OCI-LY7 (cell line): ENCODE results near the gene XRN2. TPM values are rescaled to one million over a fixed set of nuclear protein-coding genes. Genes with fewer than 3 reads are reported as not detected.

Source experiments
- BruUV-seq: library from RNA; stranded (reverse); fragments of 400-500 nt; replicated peaks from 2 replicates; lab custom pipeline; 2021; lab: Mats Ljungman, UMichigan
- CTCF ChIA-PET: fragments of 300-600 bp; sonication (Branson Sonifier 250); formaldehyde crosslinking; loops from one replicate; lab custom pipeline; 2022; ENCODE audit warnings: antibody characterized with exemption; ENCODE audit not compliant: unreplicated experiment; lab: Charles Lee
- POLR2A ChIA-PET: fragments of 300-600 bp; sonication (Branson Sonifier 250); formaldehyde crosslinking; loops from one replicate; lab custom pipeline; 2022; ENCODE audit warnings: antibody characterized with exemption; lab: Charles Lee
- DNase-seq: peaks from one replicate; pipeline ENCODE4 v3.0.0-alpha.2; 2015; ENCODE audit warnings: low spot score
- H2AFZ ChIP-seq: fragments of 200-600 bp; sonication (generic), shearing (Covaris generic); 2 replicates; pipeline ENCODE4 v1.6.1; 2014; ENCODE audit warnings: mild to moderate bottlenecking, antibody characterized with exemption, low read length, moderate library complexity
- H3K27ac ChIP-seq: fragments of 200-600 bp; sonication (generic); 2 replicates; pipeline ENCODE4 v1.5.1; 2014; ENCODE audit warnings: mixed run types, low read depth, mild to moderate bottlenecking, moderate library complexity, low read length, inconsistent platforms; ENCODE audit not compliant: poor library complexity, severe bottlenecking
- H3K36me3 ChIP-seq: fragments of 200-600 bp; sonication (generic); 2 replicates; pipeline ENCODE4 v1.6.1; 2014; ENCODE audit warnings: mild to moderate bottlenecking, antibody characterized with exemption, low read length, moderate library complexity, mixed read lengths; ENCODE audit not compliant: insufficient read depth
- H3K4me1 ChIP-seq: fragments of 200-600 bp; sonication (generic); 2 replicates; pipeline ENCODE4 v1.5.1; 2014; ENCODE audit warnings: mild to moderate bottlenecking, low read length; ENCODE audit not compliant: insufficient read depth, poor library complexity, severe bottlenecking
- H3K4me2 ChIP-seq: fragments of 200-600 bp; sonication (generic); 2 replicates; pipeline ENCODE4 v1.6.1; 2014; ENCODE audit warnings: mild to moderate bottlenecking, low read length
- H3K4me3 ChIP-seq: fragments of 200-600 bp; sonication (generic); 2 replicates; pipeline ENCODE4 v1.5.1; 2014; ENCODE audit warnings: mild to moderate bottlenecking, low read depth, low read length; ENCODE audit not compliant: poor library complexity, severe bottlenecking
- H3K79me2 ChIP-seq: fragments of 200-600 bp; sonication (generic); 2 replicates; pipeline ENCODE4 v1.6.1; 2016; ENCODE audit warnings: low read depth, mild to moderate bottlenecking, low read length, moderate library complexity, mixed read lengths; ENCODE audit not compliant: insufficient read depth
- H3K9me2 ChIP-seq: fragments of 200-600 bp; sonication (generic); 2 replicates; pipeline ENCODE4 v1.6.1; 2016; ENCODE audit warnings: mild to moderate bottlenecking, low read length, mixed read lengths; ENCODE audit not compliant: insufficient read depth
- H3K9me3 ChIP-seq: fragments of 200-600 bp; sonication (generic); 2 replicates; pipeline ENCODE4 v1.6.1; 2014; ENCODE audit warnings: mild to moderate bottlenecking, mixed run types, low read length, mixed read lengths
- H4K20me1 ChIP-seq: fragments of 200-600 bp; sonication (generic); 2 replicates; pipeline ENCODE4 v1.6.1; 2014; ENCODE audit warnings: mild to moderate bottlenecking, antibody characterized with exemption, low read length, moderate library complexity, mixed read lengths; ENCODE audit not compliant: insufficient read depth
- EZH2phosphoT487 ChIP-seq: fragments of 200-600 bp; sonication (generic); IDR thresholded peaks from 2 replicates; pipeline ENCODE4 v1.6.1; 2018; ENCODE audit warnings: low read depth, borderline replicate concordance, mild to moderate bottlenecking, mixed run types, antibody characterized with exemption, low read length, moderate library complexity, mixed read lengths
- intact Hi-C: fragments of 100-400 bp; cut with micrococcal nuclease; formaldehyde crosslinking; loops from one replicate; pipeline ENCODE4 v1.10.0; 2022; ENCODE audit not compliant: unreplicated experiment
- total RNA-seq, 2 experiments: library from RNA; depleted of rRNA in 1 of 2; stranded (reverse); fragments of >200 nt in 1 of 2; shearing (Covaris generic) in 1 of 2; gene quantifications; 2 replicates each; pipeline ENCODE4 v1.2.3, GENCODE V29; 2014 to 2022
- TF ChIP-seq, protein P1 (sequence below): fragments of 200-600 bp; sonication (generic); conservative IDR thresholded peaks from 2 replicates; pipeline ENCODE4 v1.5.1; 2014; ENCODE audit warnings: mild to moderate bottlenecking, antibody characterized with exemption, low read length, moderate library complexity, mixed read lengths

The XRN2 gene
- total RNA-seq, 2 experiments from 2014 or later = 47.9 to 50.3 TPM

DNA sequence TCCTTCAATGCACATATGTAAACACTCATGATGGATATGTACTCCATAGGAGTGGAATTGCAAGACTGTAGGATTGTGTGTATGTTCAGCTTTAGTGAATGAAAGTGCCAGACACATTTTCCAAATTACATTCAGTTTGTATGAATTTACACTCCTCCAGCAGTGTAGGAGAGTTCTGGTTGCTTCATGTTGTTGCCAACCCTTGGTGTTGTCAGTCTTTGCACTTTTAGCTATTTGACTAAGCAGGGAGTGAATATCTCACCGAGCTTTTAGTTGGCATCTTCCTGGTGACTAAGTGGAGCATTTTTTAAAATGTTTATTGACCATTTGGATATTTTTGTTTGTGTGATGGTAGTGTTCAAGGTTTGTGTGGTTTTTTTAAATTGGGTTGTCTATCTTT, 70.3 kb downstream of the XRN2 start:
- no peaks in the 10 kb centered on the region for H3K9me3 ChIP-seq
- no peak overlapping the region for H3K4me2 ChIP-seq
- CTCF ChIA-PET = no interaction called here
- no peaks in the 10 kb centered on the region for H4K20me1 ChIP-seq
- no peak overlapping the region for H2AFZ ChIP-seq
- BruUV-seq = no TSS peak
- DNase-seq = no peak
- no peaks in the 10 kb centered on the region for H3K4me1 ChIP-seq
- no peaks in the 10 kb centered on the region for H3K9me2 ChIP-seq
- intact Hi-C loops = no loop called here
- no peak overlapping the region for H3K4me3 ChIP-seq
- H3K27ac ChIP-seq = no peak overlapping the region
- peaks cover 70% of the 10 kb centered on the region for H3K36me3 ChIP-seq
- H3K79me2 ChIP-seq = peaks cover 30% of the 10 kb centered on the region; the same call in 1 of the 2 replicates
- POLR2A ChIA-PET = interaction anchor here (0.6 to 0.8 kb wide), 2 partner anchors 48 to 888 kb away, joined by 4 read pairs; no protein-coding TSS in a partner anchor
- TF ChIP-seq, protein P1, sequence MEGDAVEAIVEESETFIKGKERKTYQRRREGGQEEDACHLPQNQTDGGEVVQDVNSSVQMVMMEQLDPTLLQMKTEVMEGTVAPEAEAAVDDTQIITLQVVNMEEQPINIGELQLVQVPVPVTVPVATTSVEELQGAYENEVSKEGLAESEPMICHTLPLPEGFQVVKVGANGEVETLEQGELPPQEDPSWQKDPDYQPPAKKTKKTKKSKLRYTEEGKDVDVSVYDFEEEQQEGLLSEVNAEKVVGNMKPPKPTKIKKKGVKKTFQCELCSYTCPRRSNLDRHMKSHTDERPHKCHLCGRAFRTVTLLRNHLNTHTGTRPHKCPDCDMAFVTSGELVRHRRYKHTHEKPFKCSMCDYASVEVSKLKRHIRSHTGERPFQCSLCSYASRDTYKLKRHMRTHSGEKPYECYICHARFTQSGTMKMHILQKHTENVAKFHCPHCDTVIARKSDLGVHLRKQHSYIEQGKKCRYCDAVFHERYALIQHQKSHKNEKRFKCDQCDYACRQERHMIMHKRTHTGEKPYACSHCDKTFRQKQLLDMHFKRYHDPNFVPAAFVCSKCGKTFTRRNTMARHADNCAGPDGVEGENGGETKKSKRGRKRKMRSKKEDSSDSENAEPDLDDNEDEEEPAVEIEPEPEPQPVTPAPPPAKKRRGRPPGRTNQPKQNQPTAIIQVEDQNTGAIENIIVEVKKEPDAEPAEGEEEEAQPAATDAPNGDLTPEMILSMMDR = no peak
- TF ChIP-seq EZH2phosphoT487 = no peak

- TF ChIP-seq EZH2phosphoT487 = no peak
- TF ChIP-seq, protein P1 = no peak
- H3K4me2 ChIP-seq = no peak overlapping the region
- H2AFZ ChIP-seq = no peak overlapping the region
- BruUV-seq = no TSS peak
- intact Hi-C loops = no loop called here
- ChIA-PET CTCF (no interaction called here), POLR2A (interaction anchor here (0.6 to 0.7 kb wide), 2 partner anchors 107 to 1243 kb away, joined by 3 read pairs; no protein-coding TSS in a partner anchor)
- H3K4me3 ChIP-seq = no peak overlapping the region
- H3K9me3 ChIP-seq = no peaks in the 10 kb centered on the region
- no peak for DNase-seq
- H3K9me2 ChIP-seq = no peaks in the 10 kb centered on the region
- no peak overlapping the region for H3K27ac ChIP-seq
- 0 out of 2 replicates have a peak, but pooled peaks cover 4% of the 10 kb centered on the region for H4K20me1 ChIP-seq
- H3K4me1 ChIP-seq = no peaks in the 10 kb centered on the region
- peaks cover 70% of the 10 kb centered on the region for H3K36me3 ChIP-seq
- H3K79me2 ChIP-seq = peaks cover 27% of the 10 kb centered on the region; the same call in 1 of the 2 replicates
Measured at GRCh38 chr20:21376626-21377025, 73.5 kb downstream of the XRN2 start.

DNA sequence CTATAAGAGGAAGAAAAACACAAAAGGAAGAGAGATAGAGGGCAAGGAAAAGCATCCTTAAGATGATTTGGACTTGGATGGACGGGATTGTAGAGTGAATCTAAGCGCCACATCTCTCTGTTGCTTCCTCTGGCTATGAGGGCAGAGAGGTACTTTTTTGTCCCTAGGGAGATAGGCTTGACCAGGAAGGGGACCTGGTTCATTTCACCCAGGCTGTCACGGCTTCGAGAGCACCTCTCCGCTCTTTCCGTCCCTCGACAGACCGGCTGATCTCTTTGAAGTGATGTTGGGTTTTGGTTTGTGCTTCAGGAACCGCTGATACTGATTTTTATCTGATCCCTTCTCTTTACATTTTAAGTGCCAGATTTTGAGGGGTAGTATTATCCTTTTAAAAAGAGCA, 74.6 kb downstream of the XRN2 start:
- Histone ChIP-seq H3K36me3 (peaks cover 74% of the 10 kb centered on the region), H4K20me1 (0 out of 2 replicates have a peak, but pooled peaks cover 4% of the 10 kb centered on the region), H2AFZ (no peak overlapping the region), H3K79me2 (peaks cover 20% of the 10 kb centered on the region; the same call in 1 of the 2 replicates), H3K9me2 (no peaks in the 10 kb centered on the region), H3K4me3 (no peak overlapping the region), H3K27ac (no peak overlapping the region), H3K4me2 (no peak overlapping the region), H3K9me3 (no peaks in the 10 kb centered on the region), H3K4me1 (no peaks in the 10 kb centered on the region)
- BruUV-seq = no TSS peak
- POLR2A ChIA-PET = interaction anchor here (0.6 to 1.1 kb wide), 2 partner anchors 14 to 597 kb away, joined by 3 read pairs; no protein-coding TSS in a partner anchor
- TF ChIP-seq, protein P1 = no peak
- TF ChIP-seq EZH2phosphoT487 = no peak
- CTCF ChIA-PET = no interaction called here
- intact Hi-C loops = no loop called here
- DNase-seq = no peak
